PC-3 (cell line): ENCODE measurements around the gene NRXN2. TPM values are rescaled to one million over a fixed set of nuclear protein-coding genes. Genes with fewer than 3 reads are reported as not detected.

Experiments used
- ATAC-seq: fragments of 200-7000 bp; cut with Tn5 transposase; 2 replicates; pipeline ENCODE4 v1.9.1; 2020; ENCODE audit warnings: mild to moderate bottlenecking, moderate library complexity
- BruUV-seq: library from RNA; stranded (reverse); fragments of 400-500 nt; replicated peaks from 2 replicates; lab custom pipeline; 2021; lab: Mats Ljungman, UMichigan
- CTCF ChIA-PET: fragments of 300-600 bp; sonication (Branson Sonifier 250); formaldehyde crosslinking; loops from one replicate; lab custom pipeline; 2022; ENCODE audit warnings: antibody characterized with exemption; lab: Charles Lee
- POLR2A ChIA-PET: fragments of 300-600 bp; sonication (Branson Sonifier 250); formaldehyde crosslinking; loops from one replicate; lab custom pipeline; 2022; ENCODE audit warnings: antibody characterized with exemption; ENCODE audit not compliant: unreplicated experiment; lab: Charles Lee
- DNase-seq: peaks from one replicate; pipeline ENCODE4 v3.0.0-alpha.2; 2015
- H2AFZ ChIP-seq: fragments of 300-600 bp; sonication (generic); 2 replicates; pipeline ENCODE4 v1.6.0; 2016; ENCODE audit warnings: antibody characterized with exemption, low read length
- H3F3A ChIP-seq: fragments of 300-600 bp; sonication (generic); one replicate; pipeline ENCODE4 v1.6.0; 2017; ENCODE audit warnings: antibody characterized with exemption, low read length, control low read depth, mild to moderate bottlenecking; ENCODE audit not compliant: unreplicated experiment
- H3K27ac ChIP-seq: fragments of 300-600 bp; sonication (generic); 2 replicates; pipeline ENCODE4 v1.5.1; 2016; ENCODE audit warnings: mild to moderate bottlenecking, low read length
- H3K27me3 ChIP-seq: fragments of 300-600 bp; sonication (generic); 2 replicates; pipeline ENCODE4 v1.6.1; 2016; ENCODE audit warnings: low read length, mixed read lengths
- H3K36me3 ChIP-seq: fragments of 300-600 bp; sonication (generic); 2 replicates; pipeline ENCODE4 v1.6.1; 2016; ENCODE audit warnings: low read depth, mixed run types, low read length, mixed read lengths
- H3K4me1 ChIP-seq: fragments of 300-600 bp; sonication (generic); 2 replicates; pipeline ENCODE4 v1.5.1; 2016; ENCODE audit warnings: low read length; ENCODE audit not compliant: insufficient read depth
- H3K4me2 ChIP-seq: fragments of 300-600 bp; sonication (generic); 2 replicates; pipeline ENCODE4 v1.6.0; 2016; ENCODE audit warnings: low read length
- H3K4me3 ChIP-seq: fragments of 300-600 bp; sonication (generic); 2 replicates; pipeline ENCODE4 v1.5.1; 2016; ENCODE audit warnings: mild to moderate bottlenecking, low read length, mixed read lengths
- H3K79me2 ChIP-seq: fragments of 300-600 bp; sonication (generic); 2 replicates; pipeline ENCODE4 v1.6.1; 2017; ENCODE audit warnings: low read length, mixed read lengths
- H3K9ac ChIP-seq: fragments of 300-600 bp; sonication (generic); 2 replicates; pipeline ENCODE4 v1.6.0; 2016; ENCODE audit warnings: mild to moderate bottlenecking, low read length
- H3K9me2 ChIP-seq: fragments of 300-600 bp; sonication (generic); replicated peaks from 2 replicates; pipeline ENCODE4 v1.6.1; 2016; ENCODE audit warnings: mixed run types, low read length, mixed read lengths
- H3K9me3 ChIP-seq: fragments of 300-600 bp; sonication (generic); 2 replicates; pipeline ENCODE4 v1.6.1; 2016; ENCODE audit warnings: low read length, mixed read lengths
- H4K20me1 ChIP-seq: fragments of 300-600 bp; sonication (generic); 2 replicates; pipeline ENCODE4 v1.6.1; 2016; ENCODE audit warnings: low read length, mixed read lengths
- EZH2 ChIP-seq: fragments of 300-600 bp; sonication (generic); IDR thresholded peaks from one replicate; pipeline ENCODE4 v1.6.1; 2017; ENCODE audit warnings: antibody characterized with exemption, mild to moderate bottlenecking, low read length; ENCODE audit not compliant: unreplicated experiment
- EZH2phosphoT487 ChIP-seq: fragments of 300-600 bp; sonication (generic); IDR thresholded peaks from 2 replicates; pipeline ENCODE4 v1.6.1; 2018; ENCODE audit warnings: mild to moderate bottlenecking, antibody characterized with exemption, low read length, borderline replicate concordance
- intact Hi-C: fragments of 100-400 bp; cut with micrococcal nuclease; formaldehyde crosslinking; loops from 2 replicates; pipeline ENCODE4 v1.9.0; 2023
- total RNA-seq: library from RNA; depleted of rRNA; stranded (reverse); fragments of >200 nt; gene quantifications from 2 replicates; pipeline ENCODE4 v1.2.3, GENCODE V29; 2014
- TF ChIP-seq, protein P1 (sequence below): fragments of 300-600 bp; sonication (generic); conservative IDR thresholded peaks from 2 replicates; pipeline ENCODE4 v1.5.1; 2017; ENCODE audit warnings: antibody characterized with exemption, low read depth, mild to moderate bottlenecking, low read length

NRXN2 gene
- total RNA-seq, 1 experiment from 2014 or later = not detected

DNA sequence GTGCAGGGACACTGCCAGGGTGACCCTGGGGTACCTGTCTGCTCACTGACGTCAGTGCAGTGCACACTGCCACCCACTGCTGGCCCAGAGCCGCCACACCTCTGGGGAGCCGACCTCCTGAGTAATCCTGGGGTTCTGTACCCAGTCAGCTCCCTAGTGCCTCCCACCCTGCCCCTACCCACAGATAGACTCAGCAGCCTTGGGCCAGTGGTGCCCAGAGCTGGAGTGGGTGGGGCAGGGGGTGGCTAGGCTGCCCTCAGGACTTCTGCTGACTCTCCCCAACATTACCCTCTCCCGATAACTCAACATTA, 5.8 kb downstream of the NRXN2 start:
- Histone ChIP-seq H3K9me3 (no peaks in the 10 kb centered on the region), H4K20me1 (no peaks in the 10 kb centered on the region), H3F3A (no peaks in the 10 kb centered on the region), H3K36me3 (no peaks in the 10 kb centered on the region), H3K79me2 (no peaks in the 10 kb centered on the region), H3K4me1 (no peaks in the 10 kb centered on the region), H3K9me2 (no peaks in the 10 kb centered on the region), H2AFZ (no peak overlapping the region), H3K27me3 (peaks cover 75% of the 10 kb centered on the region), H3K4me2 (no peak overlapping the region), H3K27ac (no peak overlapping the region), H3K4me3 (no peak overlapping the region), H3K9ac (no peak overlapping the region)
- ATAC-seq (no peak), DNase-seq (no peak)
- intact Hi-C loops = no loop called here
- TF ChIP-seq, protein P1, sequence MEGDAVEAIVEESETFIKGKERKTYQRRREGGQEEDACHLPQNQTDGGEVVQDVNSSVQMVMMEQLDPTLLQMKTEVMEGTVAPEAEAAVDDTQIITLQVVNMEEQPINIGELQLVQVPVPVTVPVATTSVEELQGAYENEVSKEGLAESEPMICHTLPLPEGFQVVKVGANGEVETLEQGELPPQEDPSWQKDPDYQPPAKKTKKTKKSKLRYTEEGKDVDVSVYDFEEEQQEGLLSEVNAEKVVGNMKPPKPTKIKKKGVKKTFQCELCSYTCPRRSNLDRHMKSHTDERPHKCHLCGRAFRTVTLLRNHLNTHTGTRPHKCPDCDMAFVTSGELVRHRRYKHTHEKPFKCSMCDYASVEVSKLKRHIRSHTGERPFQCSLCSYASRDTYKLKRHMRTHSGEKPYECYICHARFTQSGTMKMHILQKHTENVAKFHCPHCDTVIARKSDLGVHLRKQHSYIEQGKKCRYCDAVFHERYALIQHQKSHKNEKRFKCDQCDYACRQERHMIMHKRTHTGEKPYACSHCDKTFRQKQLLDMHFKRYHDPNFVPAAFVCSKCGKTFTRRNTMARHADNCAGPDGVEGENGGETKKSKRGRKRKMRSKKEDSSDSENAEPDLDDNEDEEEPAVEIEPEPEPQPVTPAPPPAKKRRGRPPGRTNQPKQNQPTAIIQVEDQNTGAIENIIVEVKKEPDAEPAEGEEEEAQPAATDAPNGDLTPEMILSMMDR = no peak
- TF ChIP-seq EZH2phosphoT487 = no peak
- no peak for TF ChIP-seq EZH2
- BruUV-seq = no TSS peak
- POLR2A ChIA-PET = no interaction called here
- CTCF ChIA-PET = no interaction called here

DNA sequence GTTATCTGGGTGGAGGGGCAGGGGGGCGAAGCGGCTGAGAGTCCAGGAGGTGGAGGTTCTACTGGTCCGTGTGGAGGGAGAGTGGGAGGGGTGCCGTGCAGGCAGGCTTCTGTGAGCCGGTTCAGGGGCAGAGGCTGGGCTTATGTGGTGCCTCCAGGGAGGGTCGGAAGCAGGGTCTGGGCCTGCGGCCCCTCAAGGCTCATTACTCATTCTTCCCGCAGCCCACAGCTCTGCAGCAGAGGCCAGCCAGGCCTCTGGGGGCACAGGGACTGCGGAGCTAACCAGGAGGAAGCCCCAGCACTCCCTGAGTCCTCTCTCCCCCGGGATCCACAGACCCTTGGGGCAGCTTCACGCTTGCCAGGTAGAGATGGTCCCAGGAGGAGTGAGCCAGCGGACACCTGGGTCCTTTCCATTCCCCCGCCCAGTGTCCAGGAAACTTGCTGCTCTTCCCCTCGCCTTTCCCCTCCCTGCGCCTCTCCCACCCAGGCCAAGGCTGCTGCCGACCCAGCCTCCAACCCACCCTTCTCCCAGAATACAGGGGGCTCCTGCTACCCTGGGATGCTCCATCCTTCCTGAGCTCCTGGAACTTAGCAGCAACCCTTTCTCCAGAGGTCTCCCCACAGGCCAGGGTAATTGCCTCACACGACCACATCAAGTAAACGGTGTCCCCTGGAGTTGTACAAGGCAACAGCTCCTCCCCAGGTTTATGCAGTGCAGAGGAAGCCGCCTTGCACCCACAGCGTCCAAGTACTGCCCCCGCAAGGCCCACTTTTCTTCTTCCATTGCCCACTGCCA, 6.3 kb downstream of the NRXN2 start:
- Histone ChIP-seq H3K9me3 (no peaks in the 10 kb centered on the region), H3K27me3 (peaks cover 69% of the 10 kb centered on the region), H3K9ac (no peak overlapping the region), H3K27ac (no peak overlapping the region), H4K20me1 (no peaks in the 10 kb centered on the region), H3K4me1 (no peaks in the 10 kb centered on the region), H3K79me2 (no peaks in the 10 kb centered on the region), H3K4me2 (no peak overlapping the region), H3F3A (no peaks in the 10 kb centered on the region), H3K9me2 (no peaks in the 10 kb centered on the region), H3K4me3 (no peak overlapping the region), H2AFZ (no peak overlapping the region), H3K36me3 (no peaks in the 10 kb centered on the region)
- intact Hi-C loops = no loop called here
- BruUV-seq = no TSS peak
- no peak for TF ChIP-seq EZH2
- no peak for TF ChIP-seq EZH2phosphoT487
- TF ChIP-seq, protein P1 = no peak
- DNase-seq = no peak
- CTCF ChIA-PET = no interaction called here
- ATAC-seq = no peak
- POLR2A ChIA-PET = no interaction called here

DNA sequence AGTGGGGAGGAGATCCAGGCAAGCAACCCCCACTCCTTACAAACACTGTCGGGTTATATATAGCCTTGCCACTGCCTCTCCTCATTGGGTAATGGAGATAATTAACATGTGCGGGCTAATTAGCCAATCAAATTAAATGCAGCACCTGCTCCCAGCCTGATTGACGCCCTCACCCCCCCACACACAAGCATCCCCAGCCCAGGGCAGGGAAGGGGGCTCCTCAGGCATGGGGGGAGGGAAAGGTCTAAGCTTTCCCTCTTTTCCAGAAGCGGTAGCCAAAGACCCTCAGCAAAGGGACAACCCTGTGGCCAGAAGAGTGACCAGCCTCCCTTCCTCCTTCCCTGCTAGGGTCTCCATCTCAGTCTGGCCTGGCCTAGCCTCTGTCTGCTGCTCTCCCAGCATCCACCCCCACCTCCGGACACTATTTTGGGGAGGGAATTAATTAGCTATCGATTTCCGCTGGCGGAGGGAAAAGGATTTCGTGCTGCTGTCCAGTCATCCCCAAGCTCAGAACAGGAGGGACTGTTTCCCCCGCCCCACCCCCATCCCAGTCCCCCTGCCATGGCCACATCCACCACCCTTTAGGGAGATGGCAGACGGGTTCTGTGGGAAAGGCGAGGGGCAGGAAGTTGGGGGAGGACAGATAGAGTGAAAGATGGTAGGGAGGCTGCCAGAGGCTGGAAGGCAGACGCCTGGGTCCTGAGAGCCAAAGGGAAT, 7.1 kb downstream of the NRXN2 start:
- Histone ChIP-seq H3K9ac (no peak overlapping the region), H3K4me1 (peaks cover 1% of the 10 kb centered on the region; the same call in 1 of the 2 replicates), H3F3A (no peaks in the 10 kb centered on the region), H3K27me3 (peaks cover 64% of the 10 kb centered on the region), H3K9me3 (no peaks in the 10 kb centered on the region), H3K4me3 (no peak overlapping the region), H2AFZ (no peak overlapping the region), H3K27ac (no peak overlapping the region), H3K9me2 (no peaks in the 10 kb centered on the region), H3K4me2 (no peak overlapping the region), H4K20me1 (no peaks in the 10 kb centered on the region), H3K36me3 (no peaks in the 10 kb centered on the region), H3K79me2 (no peaks in the 10 kb centered on the region)
- ChIA-PET POLR2A (no interaction called here), CTCF (interaction anchor here (0.7 kb wide), 1 partner anchor 27 kb away, joined by 3 read pairs; no protein-coding TSS in a partner anchor)
- intact Hi-C loops = no loop called here
- no TSS peak for BruUV-seq
- no peak for TF ChIP-seq EZH2phosphoT487
- DNase-seq (no peak), ATAC-seq (no peak)
